HL-60 (cell line): ENCODE results near the gene AKT1S1.

ENCODE experiments used
- DNase-seq, 2 experiments: peaks; one replicate each; pipeline ENCODE4 v3.0.0-alpha.2; 2010 to 2020; ENCODE audit warnings: low read depth in 1 of 2, low spot score in 1 of 2
- H3K27ac ChIP-seq: fragments of 250-450 bp; sonication (Bioruptor Pico); replicated peaks from 2 replicates; pipeline ENCODE4 v1.5.1; 2020; ENCODE audit warnings: mild to moderate bottlenecking, moderate library complexity
- H3K27me3 ChIP-seq: fragments of 250-450 bp; sonication (Bioruptor Pico); 2 replicates; pipeline ENCODE4 v1.5.1; 2021; ENCODE audit warnings: mild to moderate bottlenecking, moderate library complexity; ENCODE audit not compliant: insufficient read depth, poor library complexity, severe bottlenecking
- H3K4me3 ChIP-seq: replicated peaks from 2 replicates; pipeline ENCODE4 v1.5.1; 2011; ENCODE audit warnings: mild to moderate bottlenecking, control low read depth, low read length; ENCODE audit not compliant: insufficient read depth
- CTCF ChIP-seq: IDR thresholded peaks from one replicate; pipeline ENCODE4 v1.5.1; 2011; ENCODE audit warnings: low read length, control low read depth, inconsistent platforms; ENCODE audit not compliant: insufficient read depth
- GABPA ChIP-seq: IDR thresholded peaks from 2 replicates; pipeline ENCODE4 v1.6.1; 2012; ENCODE audit warnings: low read depth
- POLR2AphosphoS5 ChIP-seq: IDR thresholded peaks from 2 replicates; pipeline ENCODE4 v1.6.1; 2012; ENCODE audit warnings: low read depth
- SPI1 ChIP-seq: IDR thresholded peaks from 2 replicates; pipeline ENCODE4 v1.6.1; 2012; ENCODE audit warnings: low read depth, mild to moderate bottlenecking, borderline replicate concordance
- TF ChIP-seq, protein P1 (sequence below): IDR thresholded peaks from 2 replicates; pipeline ENCODE4 v1.6.1; 2012; ENCODE audit warnings: low read depth; ENCODE audit not compliant: insufficient replicate concordance

AKT1S1 gene

DNA sequence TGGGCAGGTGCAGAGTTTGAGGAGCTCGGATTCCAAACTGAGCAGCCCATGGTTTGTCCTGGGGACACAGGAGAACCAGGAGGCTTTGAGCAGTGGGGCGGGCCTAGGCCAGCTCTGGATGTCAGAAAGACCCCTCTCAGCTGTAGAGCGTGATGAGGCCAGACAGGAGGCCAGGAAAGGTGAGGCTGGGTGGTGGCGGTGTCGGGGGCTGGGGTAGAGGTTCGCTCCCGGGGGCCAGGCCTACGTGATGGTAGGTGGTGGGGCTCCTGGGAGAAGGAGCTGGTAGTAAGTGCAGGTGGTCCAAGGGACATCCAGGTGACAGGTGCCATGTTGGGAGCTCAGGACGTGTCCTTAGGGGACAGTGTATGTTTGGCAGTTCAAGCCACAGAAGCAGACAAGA lies 39.7 kb downstream of the AKT1S1 start:
- Histone ChIP-seq H3K27ac (no peak overlapping the region), H3K4me3 (no peak overlapping the region), H3K27me3 (no peaks in the 10 kb centered on the region)
- TF ChIP-seq POLR2AphosphoS5 (no peak), GABPA (no peak), SPI1 (no peak), CTCF (no peak)
- TF ChIP-seq, protein P1, sequence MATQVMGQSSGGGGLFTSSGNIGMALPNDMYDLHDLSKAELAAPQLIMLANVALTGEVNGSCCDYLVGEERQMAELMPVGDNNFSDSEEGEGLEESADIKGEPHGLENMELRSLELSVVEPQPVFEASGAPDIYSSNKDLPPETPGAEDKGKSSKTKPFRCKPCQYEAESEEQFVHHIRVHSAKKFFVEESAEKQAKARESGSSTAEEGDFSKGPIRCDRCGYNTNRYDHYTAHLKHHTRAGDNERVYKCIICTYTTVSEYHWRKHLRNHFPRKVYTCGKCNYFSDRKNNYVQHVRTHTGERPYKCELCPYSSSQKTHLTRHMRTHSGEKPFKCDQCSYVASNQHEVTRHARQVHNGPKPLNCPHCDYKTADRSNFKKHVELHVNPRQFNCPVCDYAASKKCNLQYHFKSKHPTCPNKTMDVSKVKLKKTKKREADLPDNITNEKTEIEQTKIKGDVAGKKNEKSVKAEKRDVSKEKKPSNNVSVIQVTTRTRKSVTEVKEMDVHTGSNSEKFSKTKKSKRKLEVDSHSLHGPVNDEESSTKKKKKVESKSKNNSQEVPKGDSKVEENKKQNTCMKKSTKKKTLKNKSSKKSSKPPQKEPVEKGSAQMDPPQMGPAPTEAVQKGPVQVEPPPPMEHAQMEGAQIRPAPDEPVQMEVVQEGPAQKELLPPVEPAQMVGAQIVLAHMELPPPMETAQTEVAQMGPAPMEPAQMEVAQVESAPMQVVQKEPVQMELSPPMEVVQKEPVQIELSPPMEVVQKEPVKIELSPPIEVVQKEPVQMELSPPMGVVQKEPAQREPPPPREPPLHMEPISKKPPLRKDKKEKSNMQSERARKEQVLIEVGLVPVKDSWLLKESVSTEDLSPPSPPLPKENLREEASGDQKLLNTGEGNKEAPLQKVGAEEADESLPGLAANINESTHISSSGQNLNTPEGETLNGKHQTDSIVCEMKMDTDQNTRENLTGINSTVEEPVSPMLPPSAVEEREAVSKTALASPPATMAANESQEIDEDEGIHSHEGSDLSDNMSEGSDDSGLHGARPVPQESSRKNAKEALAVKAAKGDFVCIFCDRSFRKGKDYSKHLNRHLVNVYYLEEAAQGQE = no peak
- no peak for DNase-seq

DNA sequence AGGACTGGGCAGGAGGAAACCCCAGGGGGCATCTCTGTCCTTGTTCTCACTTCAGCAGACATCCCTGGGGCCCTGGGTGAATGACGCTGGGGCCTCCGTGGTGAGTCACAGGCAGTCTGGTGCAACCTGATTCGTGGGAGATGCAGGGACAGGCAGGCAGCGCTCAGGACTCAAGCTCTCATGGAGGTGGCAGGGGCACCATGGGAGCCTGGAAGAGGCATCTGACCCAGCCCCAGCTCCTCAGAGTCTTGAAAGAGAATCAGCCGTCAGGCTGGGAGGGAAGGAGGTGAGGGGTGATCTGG lies 40.2 kb downstream of the AKT1S1 start:
- H3K27ac ChIP-seq = no peak overlapping the region
- H3K27me3 ChIP-seq = no peaks in the 10 kb centered on the region
- TF ChIP-seq GABPA = no peak
- TF ChIP-seq, protein P1 = no peak
- TF ChIP-seq SPI1 = no peak
- TF ChIP-seq CTCF = no peak
- TF ChIP-seq POLR2AphosphoS5 = no peak
- no peak for DNase-seq
- no peak overlapping the region for H3K4me3 ChIP-seq

DNA sequence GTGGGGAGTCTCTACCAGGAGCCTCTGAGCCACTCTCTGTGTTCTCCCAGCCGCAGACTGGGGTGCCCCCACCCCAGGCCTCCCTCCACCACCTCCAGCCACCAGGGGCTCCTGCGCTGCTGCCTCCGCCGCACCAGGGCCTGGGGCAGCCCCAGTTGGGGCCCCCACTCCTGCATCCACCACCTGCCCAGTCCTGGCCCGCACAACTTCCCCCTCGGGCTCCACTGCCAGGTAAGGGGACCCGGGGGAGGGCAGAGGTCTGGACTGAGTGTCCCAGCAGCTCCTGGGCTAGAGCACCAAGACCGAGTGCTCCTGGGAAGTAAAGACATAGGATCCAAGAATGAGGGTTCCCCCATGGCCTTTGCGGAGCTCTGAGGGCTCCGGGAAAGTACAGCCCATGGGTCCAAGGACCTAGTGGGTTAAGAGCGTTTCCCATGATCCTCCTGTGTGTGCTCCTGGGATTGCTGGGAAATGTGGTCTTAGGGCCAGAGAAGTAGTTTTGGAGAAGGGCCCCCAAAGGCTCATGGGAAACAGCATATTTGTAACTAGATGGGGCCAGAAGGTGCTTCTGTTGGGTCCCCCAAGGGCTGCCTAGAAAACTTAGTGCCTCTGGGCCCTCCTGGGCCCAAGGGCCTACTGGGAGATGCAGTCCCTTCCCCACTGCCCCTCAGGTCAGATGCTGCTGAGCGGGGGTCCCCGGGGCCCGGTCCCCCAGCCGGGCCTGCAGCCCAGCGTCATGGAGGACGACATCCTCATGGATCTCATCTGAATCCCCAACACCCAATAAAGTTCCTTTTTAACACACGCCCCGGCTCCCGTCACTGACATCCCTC lies 40.8 kb downstream of the AKT1S1 start:
- Histone ChIP-seq H3K4me3 (no peak overlapping the region), H3K27ac (no peak overlapping the region), H3K27me3 (no peaks in the 10 kb centered on the region)
- no peak for DNase-seq
- TF ChIP-seq GABPA = no peak
- TF ChIP-seq, protein P1 = no peak
- no peak for TF ChIP-seq SPI1
- no peak for TF ChIP-seq CTCF
- no peak for TF ChIP-seq POLR2AphosphoS5
